Measurements from ENCODE around the gene MLX. TPM values are rescaled to one million over a fixed set of nuclear protein-coding genes. Genes with fewer than 3 reads are reported as not detected.
A peak's percentile ranks its signal among the peaks of the same experiment; 100 is the strongest.
"Not testable (repeated sequence)": the region's sequence is repeated elsewhere in the genome, so short reads cannot be mapped to it uniquely, and the experiment has no call there.

Gene MLX
- total RNA-seq, 2 experiments from 2014 or later, result 29.2 to 32.1 TPM

- H3K27ac ChIP-seq (ENCODE audit: low read depth in 1 of 2, low read length in 2 of 2), result peak overlapping the region in 1 of 2 donors; percentile 15
- H3K9me3 ChIP-seq (ENCODE audit: control insufficient read depth in 1 of 2, insufficient read depth in 1 of 2, low read length in 2 of 2), result no peaks in the 10 kb centered on the region
- TF ChIP-seq CTCF (IDR thresholded peaks at IDR 0.05), result no peak
- POLR2A ChIA-PET, result interaction anchor here (0.6 to 2.0 kb wide), 6 partner anchors 10 to 450 kb away, joined by 3 to 6 read pairs (median 5); partner anchors contain the start of gene STAT3
- peaks cover 7% of the 10 kb centered on the region for H3K36me3 ChIP-seq (ENCODE audit: insufficient read depth, low read length)
- intact Hi-C loops (cut with DNase I, micrococcal nuclease), result no loop called here
- Mint-ChIP-seq H3K4me3 (peak overlapping the region; percentile 60), H3K27me3 (no peaks in the 10 kb centered on the region), H3K9me3 (no peaks in the 10 kb centered on the region), H3K4me1 (ENCODE audit: low read depth) (peaks cover 30% of the 10 kb centered on the region), H3K27ac (peak overlapping the region; percentile 38), H3K36me3 (ENCODE audit: low read depth) (peaks cover 5% of the 10 kb centered on the region)
- ATAC-seq (ENCODE audit: poor library complexity), result peak; percentile 37
- H3K27me3 ChIP-seq (ENCODE audit: control insufficient read depth in 1 of 2, insufficient read depth in 2 of 2, low read length in 2 of 2), result no peaks in the 10 kb centered on the region
- DNase-seq, result peak in 3 of 14 experiments; percentile 34 to 55 (median 50)
- H3K4me1 ChIP-seq (ENCODE audit: insufficient read depth, low read length), result peaks cover 31% of the 10 kb centered on the region
- no peak overlapping the region for H3K4me3 ChIP-seq (ENCODE audit: low read length)
- CTCF ChIA-PET, result interaction anchor here (0.5 to 1.9 kb wide), 3 partner anchors 10 to 88 kb away, joined by 3 to 12 read pairs (median 3); no protein-coding TSS in a partner anchor
These were observed 25.7 kb upstream of the MLX start for GRCh38 chr17:42541041-42541833.

- ChIA-PET POLR2A (no interaction called here), CTCF (no interaction called here)
- ATAC-seq (ENCODE audit: poor library complexity) (no peak), DNase-seq (no peak)
- no peaks in the 10 kb centered on the region for H3K9me3 Mint-ChIP-seq
- H3K27ac Mint-ChIP-seq, result no peak overlapping the region
- Histone ChIP-seq H3K36me3 (ENCODE audit: insufficient read depth, low read length) (peaks cover 7% of the 10 kb centered on the region), H3K27me3 (ENCODE audit: control insufficient read depth in 1 of 2, insufficient read depth in 2 of 2, low read length in 2 of 2) (no peaks in the 10 kb centered on the region), H3K4me1 (ENCODE audit: insufficient read depth, low read length) (peaks cover 25% of the 10 kb centered on the region), H3K4me3 (ENCODE audit: low read length) (no peak overlapping the region), H3K9me3 (ENCODE audit: control insufficient read depth in 1 of 2, insufficient read depth in 1 of 2, low read length in 2 of 2) (no peaks in the 10 kb centered on the region), H3K27ac (ENCODE audit: low read depth in 1 of 2, low read length in 2 of 2) (no peak overlapping the region)
- intact Hi-C loops (cut with DNase I, micrococcal nuclease), result no loop called here
- H3K36me3 Mint-ChIP-seq (ENCODE audit: low read depth), result peaks cover 5% of the 10 kb centered on the region
- no peak overlapping the region for H3K4me3 Mint-ChIP-seq
- no peak for TF ChIP-seq CTCF (IDR thresholded peaks at IDR 0.05)
- no peaks in the 10 kb centered on the region for H3K27me3 Mint-ChIP-seq
- peaks cover 18% of the 10 kb centered on the region for H3K4me1 Mint-ChIP-seq (ENCODE audit: low read depth)
These were observed 23.5 kb upstream of the MLX start for GRCh38 chr17:42543190-42544079.

- Mint-ChIP-seq H3K4me3 (no peak overlapping the region), H3K27me3 (no peaks in the 10 kb centered on the region), H3K36me3 (ENCODE audit: low read depth) (no peaks in the 10 kb centered on the region), H3K4me1 (ENCODE audit: low read depth) (peaks cover 22% of the 10 kb centered on the region), H3K27ac (no peak overlapping the region), H3K9me3 (no peaks in the 10 kb centered on the region)
- H3K27me3 ChIP-seq (ENCODE audit: control insufficient read depth in 1 of 2, insufficient read depth in 2 of 2, low read length in 2 of 2), result no peaks in the 10 kb centered on the region
- H3K4me3 ChIP-seq (ENCODE audit: low read length), result no peak overlapping the region
- H3K27ac ChIP-seq (ENCODE audit: low read depth in 1 of 2, low read length in 2 of 2), result no peak overlapping the region
- no peak for TF ChIP-seq CTCF (IDR thresholded peaks at IDR 0.05)
- peaks cover 7% of the 10 kb centered on the region for H3K36me3 ChIP-seq (ENCODE audit: insufficient read depth, low read length)
- DNase-seq, result no peak
- H3K4me1 ChIP-seq (ENCODE audit: insufficient read depth, low read length), result peaks cover 35% of the 10 kb centered on the region
- no peaks in the 10 kb centered on the region for H3K9me3 ChIP-seq (ENCODE audit: control insufficient read depth in 1 of 2, insufficient read depth in 1 of 2, low read length in 2 of 2)
- ATAC-seq (ENCODE audit: poor library complexity), result no peak
- intact Hi-C loops (cut with DNase I, micrococcal nuclease), result no loop called here
- CTCF ChIA-PET, result no interaction called here
- POLR2A ChIA-PET, result no interaction called here
These were observed 22.0 kb upstream of the MLX start for GRCh38 chr17:42544874-42545283.

DNA sequence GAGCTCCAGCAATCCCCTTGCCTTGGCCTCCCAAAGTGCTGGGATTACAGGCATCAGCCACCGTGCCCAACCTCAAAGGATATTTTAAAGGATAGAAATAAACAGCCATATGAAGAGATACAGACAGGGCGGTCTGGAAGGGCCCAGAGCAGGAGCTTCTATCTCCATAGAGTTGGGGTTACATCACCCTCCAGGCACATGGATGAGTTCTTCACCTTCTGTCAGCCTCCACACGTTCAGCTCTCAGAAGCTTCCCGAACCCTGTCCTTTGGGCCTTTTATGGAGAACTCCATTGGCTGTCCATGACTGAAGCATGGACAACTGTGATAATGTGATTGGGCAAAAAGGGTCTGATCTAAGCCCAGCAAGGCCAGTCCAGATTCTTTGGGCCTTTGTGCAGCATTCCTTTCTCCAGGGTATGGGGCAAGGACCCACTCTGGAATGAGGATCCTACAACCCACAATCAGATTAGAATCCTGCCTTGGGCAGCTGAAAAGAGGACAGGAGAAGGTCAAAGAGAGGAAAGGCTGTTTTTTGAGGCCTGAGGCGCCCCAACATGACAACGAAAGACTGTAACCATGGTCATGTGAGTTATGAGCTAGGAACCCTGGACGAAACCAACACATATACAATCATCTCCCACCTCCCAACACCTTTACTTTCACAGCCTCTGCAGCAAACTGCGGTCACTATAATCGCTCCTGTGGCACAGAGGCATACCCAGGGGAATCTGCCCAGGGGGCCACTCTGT, 21.0 kb upstream of the MLX start:
- H3K4me1 Mint-ChIP-seq (ENCODE audit: low read depth), result peaks cover 16% of the 10 kb centered on the region
- H3K9me3 Mint-ChIP-seq; H3K27me3 ChIP-seq (ENCODE audit: control insufficient read depth in 1 of 2, insufficient read depth in 2 of 2, low read length in 2 of 2); POLR2A ChIA-PET; H3K27me3 Mint-ChIP-seq; H3K36me3 Mint-ChIP-seq (ENCODE audit: low read depth); H3K9me3 ChIP-seq (ENCODE audit: control insufficient read depth in 1 of 2, insufficient read depth in 1 of 2, low read length in 2 of 2); DNase-seq; H3K4me3 Mint-ChIP-seq; ATAC-seq (ENCODE audit: poor library complexity); CTCF ChIA-PET; H3K36me3 ChIP-seq (ENCODE audit: insufficient read depth, low read length); intact Hi-C loops (cut with DNase I, micrococcal nuclease); H3K27ac ChIP-seq (ENCODE audit: low read depth in 1 of 2, low read length in 2 of 2); H3K4me3 ChIP-seq (ENCODE audit: low read length); H3K27ac Mint-ChIP-seq: not testable (repeated sequence)
- H3K4me1 ChIP-seq (ENCODE audit: insufficient read depth, low read length), result peaks cover 29% of the 10 kb centered on the region
